CD1c-positive myeloid dendritic cell (primary cell): Measurements from ENCODE around the gene FPGT.
"Not testable (repeated sequence)": the region's sequence is repeated elsewhere in the genome, so short reads cannot be mapped to it uniquely, and the experiment has no call there.

Source experiments
- DNase-seq: peaks from one replicate; pipeline ENCODE4 v3.0.0-alpha.2; 2016; ENCODE audit errors: extremely low spot score

The FPGT gene

DNA sequence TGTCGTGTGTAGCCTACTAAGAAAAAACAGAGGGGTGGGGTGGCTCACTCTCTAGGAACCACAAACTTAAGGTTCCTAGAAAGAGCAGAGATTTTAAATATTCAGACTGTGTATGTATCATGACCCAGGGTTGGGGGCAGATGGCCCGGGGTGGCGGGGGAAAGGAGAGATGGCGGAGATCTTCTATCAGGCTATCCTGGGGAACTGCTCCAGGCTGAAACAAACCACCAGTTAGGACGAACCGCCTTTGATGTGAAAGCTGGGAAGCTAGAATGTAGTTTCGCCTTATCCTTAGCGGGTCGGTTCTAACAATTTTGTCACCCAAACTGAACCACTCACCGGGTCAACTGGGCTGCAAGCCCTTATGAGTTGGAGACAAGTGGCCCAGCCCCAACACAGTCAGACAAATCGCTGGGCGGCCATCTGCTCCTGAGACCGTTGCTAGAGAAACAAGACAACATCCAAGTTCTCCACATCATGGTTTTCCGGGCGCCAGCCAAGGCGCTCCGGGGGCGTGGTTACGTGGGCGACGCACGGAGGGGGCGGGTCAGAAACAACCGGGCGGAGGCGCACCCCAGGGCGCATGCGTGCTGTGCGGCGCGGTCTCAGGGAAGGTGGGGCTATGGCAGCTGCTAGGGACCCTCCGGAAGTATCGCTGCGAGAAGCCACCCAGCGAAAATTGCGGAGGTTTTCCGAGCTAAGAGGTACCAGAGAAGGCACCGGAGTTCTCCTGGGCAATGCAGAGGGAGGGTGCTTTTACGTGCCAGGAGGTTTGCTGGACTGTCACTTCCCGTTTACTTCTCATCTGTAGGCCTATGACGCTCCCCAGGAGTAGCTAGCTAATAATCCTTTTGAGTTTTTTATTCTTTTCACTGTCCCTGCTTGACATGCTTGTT lies at the start of gene FPGT, which contains the start of gene LRRIQ3:
FPGT (plus strand) TSS at position 586 of the 896 bp plus-strand sequence; CDS start at position 623, 37 bp downstream.
LRRIQ3 (minus strand) TSS at position 520 of the 896 bp plus-strand sequence. CDS start 14,492 bp downstream, outside the sequence.
- DNase-seq, result peak; percentile 97

DNA sequence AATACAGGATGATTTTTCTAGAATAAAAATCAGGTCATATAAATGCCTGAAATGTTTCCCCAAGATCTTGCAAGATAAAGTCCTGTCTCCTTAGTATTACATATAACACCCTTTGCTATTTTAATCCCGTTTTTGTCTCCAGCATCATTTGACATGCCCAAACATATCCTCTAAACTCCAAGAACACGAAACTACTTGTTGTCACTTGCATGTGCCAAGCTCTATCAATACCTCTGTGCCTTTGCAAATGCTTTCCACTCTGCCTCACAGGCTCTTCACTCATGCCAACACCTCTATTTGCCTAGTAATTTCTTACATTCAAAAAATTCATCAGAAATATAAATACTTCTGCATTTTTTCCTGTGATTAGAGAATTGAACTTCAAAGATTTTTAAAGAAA lies 38.0 kb upstream of the FPGT start:
- DNase-seq, result no peak

GRCh38 chr1:74161497-74161896 lies 36.5 kb upstream of the FPGT start:
- no peak for DNase-seq

DNA sequence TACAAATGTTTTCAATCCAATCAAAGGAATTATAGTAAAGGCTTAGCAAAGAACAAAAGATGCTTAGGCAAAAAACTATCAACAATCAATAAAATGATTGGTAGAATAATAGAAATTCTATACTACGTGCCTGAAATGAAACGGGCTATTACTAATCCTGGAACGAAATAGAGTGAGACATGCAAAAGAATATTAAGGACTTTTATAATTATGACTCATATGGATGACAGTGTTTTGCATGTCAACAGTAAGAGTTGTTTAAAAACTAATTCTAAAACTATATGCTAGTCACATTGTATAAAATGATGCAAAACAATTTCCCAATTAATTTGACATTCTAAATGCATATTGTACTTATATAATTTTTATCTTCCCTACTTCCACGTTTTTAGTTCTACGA lies 35.7 kb upstream of the FPGT start:
- DNase-seq, result no peak

DNA sequence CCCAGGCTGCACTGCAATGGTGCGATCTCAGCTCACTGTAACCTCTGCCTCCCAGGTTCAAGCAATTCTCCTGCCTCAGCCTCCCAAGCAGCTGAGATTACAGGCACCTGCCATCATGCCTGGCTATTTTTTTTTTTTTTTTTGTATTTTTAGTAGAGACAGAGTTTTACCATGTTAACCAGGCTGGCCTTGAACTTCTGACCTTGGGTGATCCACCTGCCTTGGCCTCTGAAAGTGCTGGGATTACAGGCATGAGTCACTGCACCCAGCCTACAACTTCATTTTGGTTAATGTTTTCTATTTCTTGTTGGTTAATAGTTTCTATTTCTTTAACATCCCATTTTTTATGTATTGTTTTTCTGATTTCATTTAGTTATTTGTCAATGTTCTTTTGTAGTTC lies 23.6 kb upstream of the FPGT start:
- DNase-seq, result not testable (repeated sequence)

DNA sequence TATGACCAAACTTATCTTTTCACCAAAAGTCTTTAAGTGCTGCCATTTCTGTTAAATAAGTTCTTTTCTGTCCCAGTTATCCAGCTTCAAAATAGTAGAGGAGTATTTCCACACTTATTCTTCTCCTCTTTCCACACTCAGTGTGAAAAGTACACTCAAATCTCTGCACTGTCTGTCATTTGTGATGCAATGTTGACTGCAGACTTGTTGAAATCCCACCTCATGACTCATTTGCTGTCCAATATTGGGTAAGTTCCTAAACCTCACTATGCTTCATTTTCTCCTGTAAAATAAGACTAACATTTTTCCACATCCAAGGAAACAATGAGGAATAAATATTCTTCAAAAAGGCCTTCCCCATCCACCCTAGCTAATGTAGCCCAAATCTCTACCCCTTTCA lies 17.6 kb upstream of the FPGT start:
- DNase-seq, result peak; percentile 9

GRCh38 chr1:74193908-74194307 lies 4.1 kb upstream of the FPGT start:
- DNase-seq, result no peak

DNA sequence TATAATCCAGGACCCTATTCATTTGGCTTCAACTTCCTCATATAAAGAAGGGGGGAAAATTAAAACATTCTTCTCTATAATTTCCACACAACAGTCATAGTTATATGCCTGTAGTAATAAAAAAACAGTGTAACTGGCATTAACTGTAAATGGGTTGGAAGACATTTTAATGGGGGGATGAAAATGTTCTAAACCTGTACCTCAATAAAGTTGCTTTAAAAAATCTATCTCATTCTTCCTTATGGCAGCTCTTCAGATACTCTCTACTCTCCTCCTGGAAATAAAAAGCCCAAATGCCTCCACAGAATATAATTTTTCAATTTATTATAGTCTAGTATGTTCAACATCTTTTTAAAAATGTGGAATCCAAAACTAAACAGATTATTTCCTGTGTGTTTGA lies 2.7 kb upstream of the FPGT start:
- DNase-seq, result no peak

DNA sequence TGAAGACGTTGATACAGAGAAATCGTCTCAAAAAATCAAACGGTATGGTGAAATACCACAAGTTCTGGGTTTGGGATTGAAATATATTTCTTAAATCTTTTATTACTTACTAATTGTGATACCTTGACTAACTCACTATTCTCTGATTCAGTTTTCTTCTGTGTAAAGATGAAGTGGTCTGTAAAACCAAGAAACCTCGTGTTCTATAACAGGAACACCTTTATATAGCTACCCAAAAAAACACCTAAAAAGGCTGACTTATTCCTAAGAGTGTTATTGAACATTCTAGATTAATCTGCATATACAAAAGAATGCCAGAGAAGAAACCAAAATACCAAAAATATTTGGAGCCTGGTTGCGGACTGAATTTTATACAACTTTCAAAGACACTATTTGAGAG lies 787 bp upstream of the FPGT start:
- DNase-seq, result no peak

- peak; percentile 44 for DNase-seq
These were observed 1.5 kb downstream of the FPGT start for GRCh38 chr1:74199504-74199903.

DNA sequence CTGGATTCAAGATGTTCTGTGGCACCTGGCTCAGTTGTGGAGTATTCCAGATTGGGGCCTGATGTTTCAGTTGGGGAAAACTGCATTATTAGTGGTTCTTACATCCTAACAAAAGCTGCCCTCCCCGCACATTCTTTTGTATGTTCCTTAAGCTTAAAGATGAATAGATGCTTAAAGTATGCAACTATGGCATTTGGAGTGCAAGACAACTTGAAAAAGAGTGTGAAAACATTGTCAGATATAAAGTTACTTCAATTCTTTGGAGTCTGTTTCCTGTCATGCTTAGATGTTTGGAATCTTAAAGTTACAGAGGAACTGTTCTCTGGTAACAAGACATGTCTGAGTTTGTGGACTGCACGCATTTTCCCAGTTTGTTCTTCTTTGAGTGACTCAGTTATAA lies 7.2 kb downstream of the FPGT start:
- DNase-seq, result no peak

- DNase-seq, result no peak
These were observed 17.2 kb downstream of the FPGT start for GRCh38 chr1:74215229-74215628.

DNA sequence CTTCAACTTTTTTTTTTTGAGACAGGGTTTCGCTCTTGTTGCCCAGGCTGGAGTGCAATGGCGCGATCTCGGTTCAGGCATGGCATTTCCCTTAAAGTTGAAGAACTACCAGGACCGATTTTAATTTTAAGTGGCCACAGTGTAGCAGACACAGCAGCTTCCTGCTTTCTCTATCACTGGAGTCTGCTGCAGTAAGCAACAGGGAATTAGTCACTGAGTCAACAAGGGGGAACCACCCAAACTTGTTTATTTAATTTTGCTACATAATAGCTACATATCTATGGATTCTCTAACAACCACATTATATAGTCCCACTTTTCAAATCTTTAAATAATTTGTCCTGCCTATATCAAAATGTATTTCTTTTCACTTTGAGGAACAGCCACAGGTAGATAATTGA lies 24.7 kb downstream of the FPGT start:
- DNase-seq, result no peak

DNA sequence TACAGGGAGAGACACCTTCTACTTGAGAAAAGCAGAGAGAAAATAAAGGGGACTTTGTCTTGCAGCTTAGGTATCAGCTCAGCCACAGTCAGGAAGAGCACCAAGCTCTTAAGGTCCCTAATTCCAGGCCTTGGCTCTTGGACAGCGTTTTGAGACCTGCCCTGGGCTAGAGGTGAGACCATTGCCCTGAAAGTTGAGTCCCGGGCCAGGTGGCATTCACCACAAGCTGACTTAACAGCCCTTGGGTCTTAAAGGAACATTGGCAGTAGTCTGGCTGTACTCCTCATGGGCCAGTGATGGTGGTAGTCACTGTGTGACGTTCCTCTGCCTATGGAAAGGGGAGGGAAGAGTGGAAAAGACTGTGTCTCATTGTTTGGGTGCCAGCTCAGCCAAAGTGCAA lies 25.4 kb downstream of the FPGT start:
- DNase-seq, result no peak

DNA sequence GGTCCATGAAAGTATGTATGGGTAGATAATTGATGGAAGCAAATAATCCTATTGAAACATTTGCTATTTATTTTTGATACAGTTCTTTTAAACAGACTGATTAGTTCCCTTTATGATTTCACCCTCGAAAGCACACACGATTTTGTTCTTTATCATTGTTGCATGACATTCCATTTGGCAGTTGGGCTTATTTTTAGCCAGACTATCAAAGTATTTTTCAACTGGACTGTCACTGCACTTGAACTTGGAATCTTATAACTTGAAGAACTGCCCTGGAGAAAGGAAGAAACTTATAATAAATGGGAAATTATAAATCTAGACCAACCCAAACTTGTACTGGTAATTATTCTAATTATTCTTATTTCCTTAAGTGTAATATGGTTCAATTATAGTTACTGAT lies 37.1 kb downstream of the FPGT start, which contains the start of gene TNNI3K:
TNNI3K (plus strand) TSS at position 235 of the 400 bp plus-strand sequence; CDS start at position 300, 65 bp downstream.
- no peak for DNase-seq

DNA sequence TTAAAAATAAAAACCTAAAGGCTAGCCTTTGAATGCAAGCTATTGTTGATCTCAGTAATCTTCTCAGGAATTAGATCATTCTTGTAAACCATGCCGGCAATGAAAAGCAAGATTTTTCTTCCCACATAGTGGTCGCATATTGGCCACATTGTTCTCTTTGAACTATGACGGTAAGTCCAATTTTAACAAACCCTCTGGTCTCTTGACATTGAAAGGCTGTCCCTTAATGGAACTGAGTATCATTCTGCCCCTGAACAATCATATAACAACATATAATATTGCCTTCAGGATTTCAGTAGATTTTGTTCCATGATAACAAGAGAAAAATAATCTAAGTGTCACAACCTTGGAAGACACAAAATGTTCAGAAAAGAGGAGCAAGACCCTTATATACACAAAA lies 38.4 kb downstream of the FPGT start:
- no peak for DNase-seq

DNA sequence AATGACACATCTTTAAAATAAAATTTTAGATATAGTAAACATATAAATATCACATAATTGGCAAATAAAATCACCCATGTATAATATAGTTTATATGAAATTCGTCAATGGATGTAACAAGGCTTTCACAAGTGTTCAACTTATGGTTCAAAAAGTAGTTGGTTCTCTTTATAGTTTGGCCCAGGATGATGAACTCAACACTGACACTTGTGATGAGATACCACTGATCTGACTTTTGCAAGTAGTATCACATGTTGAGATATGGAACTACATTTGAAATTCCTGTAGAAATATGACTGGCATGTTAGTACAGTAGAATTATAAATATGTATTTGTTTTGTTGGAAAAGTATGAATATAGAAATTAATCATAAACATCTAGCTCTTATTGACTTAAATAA lies 39.0 kb downstream of the FPGT start:
- DNase-seq, result no peak

GRCh38 chr1:74237787-74238186 lies 39.7 kb downstream of the FPGT start:
- no peak for DNase-seq

GRCh38 chr1:74245168-74245772 lies 47.2 kb downstream of the FPGT start:
- no peak for DNase-seq

DNA sequence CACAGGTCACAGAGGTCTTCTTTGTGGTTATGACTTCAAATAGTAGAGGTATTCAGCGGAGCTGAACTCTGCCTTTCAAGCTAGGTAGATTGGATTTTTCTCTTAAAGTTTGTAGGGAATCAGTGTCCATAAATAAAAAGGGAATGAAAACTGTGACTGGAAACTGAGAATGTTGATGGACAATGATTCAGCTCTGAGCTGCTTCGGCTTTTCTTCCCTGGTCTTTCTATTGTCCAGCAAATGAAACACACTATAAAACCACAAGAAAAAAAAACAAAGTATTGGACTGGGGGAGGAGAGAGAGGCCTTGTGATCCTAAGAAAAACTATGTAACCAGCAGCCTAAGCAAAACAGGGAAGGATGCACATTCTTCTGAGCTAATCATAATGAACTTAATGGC lies 48.3 kb downstream of the FPGT start:
- no peak for DNase-seq

DNA sequence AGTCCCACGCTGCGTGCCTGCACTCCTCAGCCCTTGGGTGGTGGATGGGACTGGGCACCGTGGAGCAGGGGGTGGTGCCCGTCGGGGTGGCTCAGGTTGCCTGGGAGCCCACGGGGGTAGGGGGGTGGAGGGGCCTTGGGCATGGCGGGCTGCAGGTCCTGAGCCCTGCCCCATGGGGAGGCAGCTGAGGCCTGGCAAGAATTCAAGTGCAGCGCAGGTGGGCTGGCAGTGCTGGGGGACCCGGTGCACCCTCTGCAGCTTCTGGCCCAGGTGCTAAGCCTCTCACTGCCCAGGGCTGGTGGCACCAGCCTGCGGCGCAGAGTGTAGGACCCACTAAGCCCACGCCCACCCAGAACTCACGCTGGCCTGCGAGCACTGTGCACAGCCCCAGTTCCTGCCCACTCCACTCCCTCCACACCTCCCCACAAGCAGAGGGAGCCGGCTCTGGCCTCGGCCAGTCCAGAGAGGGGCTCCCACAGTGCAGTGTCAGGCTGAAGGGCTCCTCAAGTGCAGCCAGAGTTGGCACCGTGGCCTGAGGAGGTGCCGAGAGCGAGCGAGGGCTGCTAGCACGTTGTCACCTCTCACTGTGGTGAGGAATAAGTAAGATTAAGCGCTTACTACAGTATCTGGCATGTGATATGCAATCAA lies 50.0 kb downstream of the FPGT start:
- DNase-seq, result no peak

DNA sequence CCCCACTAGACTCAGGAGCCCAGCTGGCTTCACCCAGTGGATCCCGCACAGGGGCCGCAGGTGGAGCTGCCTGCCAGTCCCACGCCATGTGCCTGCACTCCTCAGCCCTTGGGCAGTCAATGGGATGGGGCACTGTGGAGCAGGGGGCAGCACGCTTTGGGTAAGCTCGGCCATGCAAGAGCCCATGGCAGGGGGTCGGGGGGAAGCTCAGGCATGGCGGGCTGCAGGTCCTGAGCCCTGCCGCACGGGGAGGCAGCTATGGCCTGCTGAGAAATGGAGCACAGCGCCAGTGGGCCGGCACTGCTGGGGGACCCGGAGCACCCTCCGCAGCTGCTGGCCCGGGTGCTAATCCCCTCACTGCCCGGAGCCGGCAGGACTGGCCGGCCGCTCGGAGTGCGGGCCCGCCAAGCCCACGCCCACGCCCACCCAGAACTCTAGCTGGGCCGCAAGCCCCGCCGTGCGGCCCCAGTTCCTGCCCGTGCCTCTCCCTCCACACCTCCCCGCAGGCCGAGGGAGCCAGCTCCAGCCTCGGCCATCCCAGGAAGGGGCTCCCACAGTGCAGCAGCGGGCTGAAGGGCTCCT lies 55.3 kb downstream of the FPGT start:
- DNase-seq, result not testable (repeated sequence)
